OCI-LY3 (cell line): ENCODE results near the gene COX7A2L.

Experiments
- H2AFZ ChIP-seq: fragments of 200-600, 300-600 bp; shearing (Covaris generic); 2 replicates; pipeline ENCODE4 v1.6.0; 2014; ENCODE audit warnings: antibody characterized with exemption, low read depth, low read length
- H3K27ac ChIP-seq: fragments of 200-600, 300-600 bp; sonication (generic); 2 replicates; pipeline ENCODE4 v1.5.1; 2014; ENCODE audit warnings: mild to moderate bottlenecking, low read length, moderate library complexity, mixed read lengths
- H3K27me3 ChIP-seq: fragments of 200-600, 300-600 bp; sonication (generic); 2 replicates; pipeline ENCODE4 v1.6.1; 2014; ENCODE audit warnings: low read depth, low read length, mixed read lengths
- H3K36me3 ChIP-seq: fragments of 200-600, 300-600 bp; sonication (generic); replicated peaks from 2 replicates; pipeline ENCODE3; 2014; ENCODE audit warnings: low read depth, low read length, mixed read lengths
- H3K4me1 ChIP-seq: fragments of 300-600, 200-600 bp; sonication (generic); 2 replicates; pipeline ENCODE4 v1.6.1; 2014; ENCODE audit warnings: low read length, mixed read lengths
- H3K4me2 ChIP-seq: fragments of 200-600, 300-600 bp; sonication (generic); 2 replicates; pipeline ENCODE4 v1.6.1; 2014; ENCODE audit warnings: low read length, mixed read lengths
- H3K4me3 ChIP-seq: fragments of 300-600, 200-600 bp; sonication (generic); 2 replicates; pipeline ENCODE4 v1.5.1; 2014; ENCODE audit warnings: antibody characterized with exemption, mild to moderate bottlenecking, low read length, moderate library complexity
- H3K79me2 ChIP-seq: fragments of 300-600, 200-600 bp; shearing (Covaris generic); 2 replicates; pipeline ENCODE4 v1.6.1; 2014; ENCODE audit warnings: mild to moderate bottlenecking, low read length, mixed read lengths
- H3K9ac ChIP-seq: fragments of 300-600, 200-600 bp; shearing (Covaris generic); 2 replicates; pipeline ENCODE4 v1.6.0; 2014; ENCODE audit warnings: mild to moderate bottlenecking, low read length, moderate library complexity
- H3K9me3 ChIP-seq: fragments of 200-600, 300-600 bp; shearing (Covaris generic); 2 replicates; pipeline ENCODE4 v1.6.1; 2014; ENCODE audit warnings: low read length, mixed read lengths; ENCODE audit not compliant: insufficient read depth
- H4K20me1 ChIP-seq: fragments of 200-600, 300-600 bp; sonication (generic); 2 replicates; pipeline ENCODE4 v1.6.1; 2016; ENCODE audit warnings: low read length, mixed read lengths; ENCODE audit not compliant: insufficient read depth
- CTCF ChIP-seq: fragments of 200-600, 300-600 bp; sonication (generic); IDR thresholded peaks from 2 replicates; pipeline ENCODE4 v1.5.1; 2014; ENCODE audit warnings: antibody characterized with exemption, low read length, low read depth
- EZH2phosphoT487 ChIP-seq: fragments of 200-600 bp; shearing (Covaris generic); IDR thresholded peaks from 2 replicates; pipeline ENCODE4 v1.6.1; 2018; ENCODE audit warnings: antibody characterized with exemption, mixed run types, low read depth

COX7A2L gene

GRCh38 chr2:42334220-42334619 is 26.8 kb downstream of the COX7A2L start:
- Histone ChIP-seq H3K4me3 (no peak overlapping the region), H3K36me3 (peaks cover 58% of the 10 kb centered on the region), H3K4me2 (no peak overlapping the region), H2AFZ (no peak overlapping the region), H3K27me3 (no peaks in the 10 kb centered on the region), H3K9ac (no peak overlapping the region), H3K9me3 (no peaks in the 10 kb centered on the region), H3K27ac (no peak overlapping the region), H3K4me1 (no peaks in the 10 kb centered on the region), H4K20me1 (peaks cover 5% of the 10 kb centered on the region; the same call in 1 of the 2 replicates), H3K79me2 (no peaks in the 10 kb centered on the region)
- TF ChIP-seq CTCF (no peak), EZH2phosphoT487 (no peak)

GRCh38 chr2:42333579-42333978 is 27.4 kb downstream of the COX7A2L start:
- peaks cover 58% of the 10 kb centered on the region for H3K36me3 ChIP-seq
- no peak overlapping the region for H3K4me2 ChIP-seq
- no peaks in the 10 kb centered on the region for H3K9me3 ChIP-seq
- H3K4me3 ChIP-seq, result no peak overlapping the region
- H3K79me2 ChIP-seq, result no peaks in the 10 kb centered on the region
- no peaks in the 10 kb centered on the region for H3K27me3 ChIP-seq
- H3K27ac ChIP-seq, result no peak overlapping the region
- peaks cover 2% of the 10 kb centered on the region; the same call in 1 of the 2 replicates for H4K20me1 ChIP-seq
- H3K9ac ChIP-seq, result no peak overlapping the region
- H2AFZ ChIP-seq, result no peak overlapping the region
- no peaks in the 10 kb centered on the region for H3K4me1 ChIP-seq
- TF ChIP-seq CTCF (no peak), EZH2phosphoT487 (no peak)

GRCh38 chr2:42332575-42332974 is 28.4 kb downstream of the COX7A2L start:
- Histone ChIP-seq H3K27ac (no peak overlapping the region), H3K9me3 (no peaks in the 10 kb centered on the region), H3K27me3 (no peaks in the 10 kb centered on the region), H3K4me1 (no peaks in the 10 kb centered on the region), H3K79me2 (no peaks in the 10 kb centered on the region), H3K4me2 (no peak overlapping the region), H3K4me3 (no peak overlapping the region), H3K36me3 (peaks cover 58% of the 10 kb centered on the region), H2AFZ (no peak overlapping the region), H3K9ac (no peak overlapping the region), H4K20me1 (no peaks in the 10 kb centered on the region)
- TF ChIP-seq EZH2phosphoT487 (no peak), CTCF (no peak)

- Histone ChIP-seq H3K4me3 (no peak overlapping the region), H3K4me1 (peaks cover 4% of the 10 kb centered on the region; the same call in 1 of the 2 replicates), H3K27me3 (no peaks in the 10 kb centered on the region), H4K20me1 (0 out of 2 replicates have a peak, but pooled peaks cover 4% of the 10 kb centered on the region), H3K9ac (no peak overlapping the region), H3K4me2 (no peak overlapping the region), H2AFZ (no peak overlapping the region), H3K79me2 (no peaks in the 10 kb centered on the region), H3K36me3 (peaks cover 54% of the 10 kb centered on the region), H3K27ac (no peak overlapping the region), H3K9me3 (no peaks in the 10 kb centered on the region)
- TF ChIP-seq CTCF (no peak), EZH2phosphoT487 (no peak)
Observed at GRCh38 chr2:42331569-42332284, 29.3 kb downstream of the COX7A2L start.
